Ascending aorta (tissue), 2 donors: Measurements from ENCODE around the gene ZNF536. TPM values are rescaled to one million over a fixed set of nuclear protein-coding genes. Genes with fewer than 3 reads are reported as not detected.
"Not testable (repeated sequence)": the region's sequence is repeated elsewhere in the genome, so short reads cannot be mapped to it uniquely, and the experiment has no call there.

Experiments
- DNase-seq, 2 donors: peaks; one replicate each; pipeline ENCODE4 v3.0.0-alpha.2; 2019; ENCODE audit warnings: low spot score in 2 of 2
- H3K27ac ChIP-seq, 2 donors: fragments of 200-600 bp; sonication (generic); one replicate each; pipeline ENCODE4 v1.5.1; 2016 to 2017; ENCODE audit warnings: mild to moderate bottlenecking in 1 of 2
- H3K27me3 ChIP-seq: fragments of 200-600 bp; sonication (generic); one replicate; pipeline ENCODE4 v1.5.1; 2017
- H3K36me3 ChIP-seq, 2 donors: fragments of 200-600 bp; sonication (generic); one replicate each; pipeline ENCODE4 v1.5.1; 2016
- H3K4me1 ChIP-seq, 2 donors: fragments of 200-600 bp; sonication (generic); one replicate each; pipeline ENCODE4 v1.5.1; 2016 to 2017; ENCODE audit warnings: mild to moderate bottlenecking in 1 of 2
- H3K4me3 ChIP-seq, 2 donors: fragments of 200-600 bp; sonication (generic); one replicate each; pipeline ENCODE4 v1.5.1; 2016 to 2017; ENCODE audit warnings: mild to moderate bottlenecking in 1 of 2
- H3K9me3 ChIP-seq, 2 donors: fragments of 200-600 bp; sonication (generic); one replicate each; pipeline ENCODE4 v1.5.1; 2016
- CTCF ChIP-seq, 3 experiments: fragments of 200-600 bp in 2 of 3; fragments of 450-650 bp in 1 of 3; sonication (generic) in 2 of 3; IDR thresholded peaks; one replicate each; pipeline ENCODE4 v1.5.1; 2016 to 2019; ENCODE audit warnings: antibody characterized with exemption in 3 of 3, mild to moderate bottlenecking in 1 of 3, moderate library complexity in 1 of 3
- intact Hi-C: fragments of 100-400 bp; cut with DNase I; formaldehyde crosslinking; loops from one replicate; pipeline ENCODE4 v1.15.1; 2023
- total RNA-seq: library from RNA; depleted of rRNA; stranded (reverse); fragments of >200 nt; gene quantifications from one replicate; pipeline ENCODE4 v1.1.0, GENCODE V29; 2016

The ZNF536 gene
- total RNA-seq, 1 donor from 2014 or later, result not detected

- H3K4me3 ChIP-seq, result no peak overlapping the region
- H3K36me3 ChIP-seq, result no peaks in the 10 kb centered on the region
- H3K9me3 ChIP-seq, result no peaks in the 10 kb centered on the region
- TF ChIP-seq CTCF (IDR thresholded peaks at IDR 0.05), result no peak
- intact Hi-C loops, result no loop called here
- H3K27me3 ChIP-seq, result no peaks in the 10 kb centered on the region
- DNase-seq, result no peak
- no peaks in the 10 kb centered on the region for H3K4me1 ChIP-seq
- no peak overlapping the region for H3K27ac ChIP-seq
These were observed 36.6 kb downstream of the ZNF536 start for GRCh38 chr19:30408734-30409301.

GRCh38 chr19:30411714-30412113 lies 39.5 kb downstream of the ZNF536 start:
- Histone ChIP-seq H3K27ac (no peak overlapping the region), H3K9me3 (no peaks in the 10 kb centered on the region), H3K36me3 (no peaks in the 10 kb centered on the region), H3K4me3 (no peak overlapping the region), H3K4me1 (no peaks in the 10 kb centered on the region), H3K27me3 (no peaks in the 10 kb centered on the region)
- no peak for DNase-seq
- no peak for TF ChIP-seq CTCF (IDR thresholded peaks at IDR 0.05)
- intact Hi-C loops, result no loop called here

- Histone ChIP-seq H3K4me1 (no peaks in the 10 kb centered on the region), H3K36me3 (no peaks in the 10 kb centered on the region), H3K27ac (no peak overlapping the region), H3K4me3 (no peak overlapping the region), H3K9me3 (no peaks in the 10 kb centered on the region), H3K27me3 (no peaks in the 10 kb centered on the region)
- DNase-seq, result no peak
- intact Hi-C loops, result no loop called here
- no peak for TF ChIP-seq CTCF (IDR thresholded peaks at IDR 0.05)
These were observed 44.2 kb downstream of the ZNF536 start for GRCh38 chr19:30416375-30416774.

- H3K4me1 ChIP-seq, H3K27ac ChIP-seq, DNase-seq, H3K36me3 ChIP-seq, intact Hi-C loops, H3K27me3 ChIP-seq, H3K9me3 ChIP-seq, H3K4me3 ChIP-seq: not testable (repeated sequence)
These were observed 45.0 kb downstream of the ZNF536 start for GRCh38 chr19:30417166-30417565.

- H3K4me3 ChIP-seq, result no peak overlapping the region
- no peaks in the 10 kb centered on the region for H3K9me3 ChIP-seq
- no peak overlapping the region for H3K27ac ChIP-seq
- TF ChIP-seq CTCF (IDR thresholded peaks at IDR 0.05), result no peak
- no peaks in the 10 kb centered on the region for H3K4me1 ChIP-seq
- intact Hi-C loops, result no loop called here
- DNase-seq, result no peak
- no peaks in the 10 kb centered on the region for H3K36me3 ChIP-seq
- H3K27me3 ChIP-seq, result no peaks in the 10 kb centered on the region
These were observed 47.5 kb downstream of the ZNF536 start for GRCh38 chr19:30419568-30420180.

GRCh38 chr19:30420316-30420715 lies 48.1 kb downstream of the ZNF536 start:
- no peak overlapping the region for H3K4me3 ChIP-seq
- H3K27me3 ChIP-seq, result no peaks in the 10 kb centered on the region
- no peak overlapping the region for H3K27ac ChIP-seq
- H3K36me3 ChIP-seq, result no peaks in the 10 kb centered on the region
- no peaks in the 10 kb centered on the region for H3K9me3 ChIP-seq
- no peak for TF ChIP-seq CTCF (IDR thresholded peaks at IDR 0.05)
- intact Hi-C loops, result no loop called here
- H3K4me1 ChIP-seq, result no peaks in the 10 kb centered on the region
- no peak for DNase-seq
